Choroid plexus epithelial cell (primary cell): ENCODE data around the gene TAF1C.

Experiments
- DNase-seq: peaks from one replicate; pipeline ENCODE4 v3.0.0-alpha.2; 2010; ENCODE audit warnings: low read depth
- H3K4me3 ChIP-seq: 2 replicates; pipeline ENCODE4 v1.5.1; 2011; ENCODE audit warnings: low read depth, mild to moderate bottlenecking, control low read depth, low read length, moderate library complexity
- CTCF ChIP-seq: conservative IDR thresholded peaks from 2 replicates; pipeline ENCODE4 v1.5.1; 2011; ENCODE audit warnings: low read depth, mild to moderate bottlenecking, control low read depth, inconsistent platforms, low read length, moderate library complexity

TAF1C gene

GRCh38 chr16:84198401-84198800 is 11.5 kb upstream of the TAF1C start:
- peak; percentile 80 for DNase-seq
- no peak for TF ChIP-seq CTCF
- H3K4me3 ChIP-seq: no peak overlapping the region

- no peak overlapping the region for H3K4me3 ChIP-seq
- no peak for TF ChIP-seq CTCF
- DNase-seq: no peak
Measured at GRCh38 chr16:84197466-84198128, 10.7 kb upstream of the TAF1C start.

GRCh38 chr16:84196727-84197394 is 10.0 kb upstream of the TAF1C start:
- no peak for TF ChIP-seq CTCF
- DNase-seq: no peak
- H3K4me3 ChIP-seq: no peak overlapping the region

GRCh38 chr16:84196101-84196500 is 9.2 kb upstream of the TAF1C start:
- no peak for TF ChIP-seq CTCF
- no peak overlapping the region for H3K4me3 ChIP-seq
- DNase-seq: no peak

- no peak for TF ChIP-seq CTCF
Measured at GRCh38 chr16:84195201-84196093, 8.6 kb upstream of the TAF1C start.

GRCh38 chr16:84194470-84195200 is 7.8 kb upstream of the TAF1C start:
- DNase-seq: no peak
- H3K4me3 ChIP-seq: no peak overlapping the region
- no peak for TF ChIP-seq CTCF

More at GRCh38 chr16:84195201-84196093, 8.6 kb upstream of the TAF1C start:
- H3K4me3 ChIP-seq: no peak overlapping the region
- DNase-seq: no peak
